Panc1 (cell line): ENCODE measurements around the gene MECR.

Experiments used
- TCF7L2 ChIP-seq: IDR thresholded peaks from 2 replicates; pipeline ENCODE4 v1.6.1; 2011; ENCODE audit warnings: mild to moderate bottlenecking, low read depth, low read length, inconsistent platforms
- TF ChIP-seq, protein P1 (sequence below): fragments of 450-650 bp; IDR thresholded peaks from 2 replicates; pipeline ENCODE4 v1.5.1; 2017; ENCODE audit warnings: mild to moderate bottlenecking

DNA sequence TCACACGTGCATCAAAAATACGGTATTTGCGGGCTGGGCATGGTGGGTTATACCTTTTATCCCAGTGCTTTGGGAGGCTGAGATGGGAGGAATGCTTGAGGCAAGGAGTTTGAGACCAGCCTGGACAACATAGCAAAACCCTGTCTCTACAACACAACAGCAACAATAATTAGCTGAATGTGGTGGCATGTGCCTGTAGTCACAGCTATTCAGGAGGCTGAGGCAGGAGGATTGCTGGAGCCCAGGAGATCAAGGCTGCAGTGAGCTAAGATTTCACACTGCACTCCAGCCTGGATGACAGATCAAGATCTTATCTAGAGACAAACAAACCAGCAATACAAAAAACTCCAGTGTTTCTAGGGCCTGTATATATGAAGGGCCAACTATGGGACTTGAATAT lies 36.2 kb upstream of the MECR start:
- TF ChIP-seq, protein P1, sequence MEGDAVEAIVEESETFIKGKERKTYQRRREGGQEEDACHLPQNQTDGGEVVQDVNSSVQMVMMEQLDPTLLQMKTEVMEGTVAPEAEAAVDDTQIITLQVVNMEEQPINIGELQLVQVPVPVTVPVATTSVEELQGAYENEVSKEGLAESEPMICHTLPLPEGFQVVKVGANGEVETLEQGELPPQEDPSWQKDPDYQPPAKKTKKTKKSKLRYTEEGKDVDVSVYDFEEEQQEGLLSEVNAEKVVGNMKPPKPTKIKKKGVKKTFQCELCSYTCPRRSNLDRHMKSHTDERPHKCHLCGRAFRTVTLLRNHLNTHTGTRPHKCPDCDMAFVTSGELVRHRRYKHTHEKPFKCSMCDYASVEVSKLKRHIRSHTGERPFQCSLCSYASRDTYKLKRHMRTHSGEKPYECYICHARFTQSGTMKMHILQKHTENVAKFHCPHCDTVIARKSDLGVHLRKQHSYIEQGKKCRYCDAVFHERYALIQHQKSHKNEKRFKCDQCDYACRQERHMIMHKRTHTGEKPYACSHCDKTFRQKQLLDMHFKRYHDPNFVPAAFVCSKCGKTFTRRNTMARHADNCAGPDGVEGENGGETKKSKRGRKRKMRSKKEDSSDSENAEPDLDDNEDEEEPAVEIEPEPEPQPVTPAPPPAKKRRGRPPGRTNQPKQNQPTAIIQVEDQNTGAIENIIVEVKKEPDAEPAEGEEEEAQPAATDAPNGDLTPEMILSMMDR = no peak
- TF ChIP-seq TCF7L2 = no peak
